WTC11 (cell line): ENCODE results near the gene CYP3A5. TPM values are rescaled to one million over a fixed set of nuclear protein-coding genes. Genes with fewer than 3 reads are reported as not detected.

ENCODE experiments used
- ATAC-seq: fragments of 200-7000 bp; cut with Tn5 transposase; 2 replicates; pipeline ENCODE4 v1.10.0; 2021; ENCODE audit warnings: mild to moderate bottlenecking, moderate library complexity
- CTCF ChIA-PET: fragments of 300-600 bp; sonication (Branson Sonifier 250); formaldehyde crosslinking; loops from one replicate; lab custom pipeline; 2021; ENCODE audit warnings: antibody characterized with exemption; lab: Charles Lee
- POLR2A ChIA-PET: fragments of 350-600 bp; sonication (Branson Sonifier 250); formaldehyde crosslinking; loops from one replicate; lab custom pipeline; 2021; ENCODE audit warnings: antibody characterized with exemption; lab: Charles Lee
- DNase-seq: peaks from one replicate; pipeline ENCODE4 v3.0.0; 2021; ENCODE audit warnings: low spot score
- H3K27ac Mint-ChIP-seq: 2 replicates; pipeline ENCODE4 v1.8.0; 2021; ENCODE audit warnings: mixed read lengths
- H3K27me3 Mint-ChIP-seq: 2 replicates; pipeline ENCODE4 v1.8.0; 2021; ENCODE audit warnings: low read depth, mild to moderate bottlenecking, moderate library complexity, mixed read lengths
- H3K36me3 Mint-ChIP-seq: 2 replicates; pipeline ENCODE4 v1.8.0; 2021; ENCODE audit warnings: mixed read lengths
- H3K4me1 Mint-ChIP-seq: 2 replicates; pipeline ENCODE4 v1.8.0; 2022; ENCODE audit warnings: mixed read lengths
- H3K4me3 Mint-ChIP-seq: 2 replicates; pipeline ENCODE4 v1.8.0; 2021; ENCODE audit warnings: mild to moderate bottlenecking, moderate library complexity, mixed read lengths
- H3K9me3 Mint-ChIP-seq: 2 replicates; pipeline ENCODE4 v1.8.0; 2021; ENCODE audit warnings: mixed read lengths
- AFF4 ChIP-seq: sonication (generic); formaldehyde crosslinking; IDR thresholded peaks from 2 replicates; pipeline ENCODE4 v1.8.1; 2023; ENCODE audit warnings: mild to moderate bottlenecking, missing genetic modification reagents, borderline replicate concordance
- ATF2 ChIP-seq: sonication (generic); formaldehyde crosslinking; IDR thresholded peaks from 2 replicates; pipeline ENCODE4 v1.8.1; 2022; ENCODE audit warnings: low read depth, missing genetic modification reagents, borderline replicate concordance
- ATF3 ChIP-seq: sonication (generic); formaldehyde crosslinking; conservative IDR thresholded peaks from 2 replicates; pipeline ENCODE4 v1.8.1; 2022; ENCODE audit warnings: mild to moderate bottlenecking, missing genetic modification reagents
- CBFB ChIP-seq: sonication (generic); formaldehyde crosslinking; IDR thresholded peaks from 2 replicates; pipeline ENCODE4 v1.8.1; 2022; ENCODE audit warnings: mild to moderate bottlenecking, low read depth, missing genetic modification reagents
- HMGA2 ChIP-seq: fragments of 250-450 bp; sonication (Bioruptor Pico); IDR thresholded peaks from 2 replicates; pipeline ENCODE4 v1.4.0; 2021; ENCODE audit warnings: mild to moderate bottlenecking, moderate library complexity
- IRF2 ChIP-seq: sonication (generic); formaldehyde crosslinking; IDR thresholded peaks from 2 replicates; pipeline ENCODE4 v1.8.0; 2022; ENCODE audit warnings: low read depth, missing genetic modification reagents, borderline replicate concordance
- MAX ChIP-seq: sonication (generic); formaldehyde crosslinking; IDR thresholded peaks from 2 replicates; pipeline ENCODE4 v1.8.0; 2022; ENCODE audit warnings: mild to moderate bottlenecking, missing genetic modification reagents
- MLX ChIP-seq: sonication (generic); formaldehyde crosslinking; IDR thresholded peaks from 2 replicates; pipeline ENCODE4 v1.8.1; 2023; ENCODE audit warnings: mild to moderate bottlenecking, missing genetic modification reagents, moderate library complexity
- NFYB ChIP-seq: sonication (generic); formaldehyde crosslinking; conservative IDR thresholded peaks from 2 replicates; pipeline ENCODE4 v1.8.0; 2022; ENCODE audit warnings: low read depth, missing genetic modification reagents
- PRRX2 ChIP-seq: fragments of 250-450 bp; sonication (Bioruptor Pico); IDR thresholded peaks from 2 replicates; pipeline ENCODE4 v1.8.0; 2021; ENCODE audit warnings: mild to moderate bottlenecking
- RORB ChIP-seq: fragments of 250-450 bp; sonication (Bioruptor Pico); IDR thresholded peaks from 2 replicates; pipeline ENCODE4 v1.9.0; 2021; ENCODE audit warnings: mild to moderate bottlenecking
- STAT6 ChIP-seq: sonication (generic); formaldehyde crosslinking; conservative IDR thresholded peaks from 2 replicates; pipeline ENCODE4 v1.8.1; 2023; ENCODE audit warnings: mild to moderate bottlenecking, low read depth, missing genetic modification reagents, moderate library complexity
- TP53 ChIP-seq: sonication (generic); formaldehyde crosslinking; IDR thresholded peaks from 2 replicates; pipeline ENCODE4 v1.8.1; 2023; ENCODE audit warnings: mild to moderate bottlenecking, missing genetic modification reagents
- ZNF281 ChIP-seq: sonication (generic); formaldehyde crosslinking; IDR thresholded peaks from 2 replicates; pipeline ENCODE4 v1.8.0; 2023; ENCODE audit warnings: mild to moderate bottlenecking, missing genetic modification reagents
- ZNF317 ChIP-seq: sonication (generic); formaldehyde crosslinking; IDR thresholded peaks from 2 replicates; pipeline ENCODE4 v1.8.1; 2023; ENCODE audit warnings: low read depth, mild to moderate bottlenecking, moderate library complexity, missing genetic modification reagents, borderline replicate concordance
- ZNF671 ChIP-seq: fragments of 250-450 bp; sonication (Bioruptor Pico); IDR thresholded peaks from 2 replicates; pipeline ENCODE4 v1.8.0; 2021; ENCODE audit warnings: mild to moderate bottlenecking
- total RNA-seq: library from RNA; stranded (reverse); gene quantifications from 3 replicates; pipeline ENCODE4 v1.2.3, GENCODE V29; 2021
- TF ChIP-seq, protein P1 (sequence below): sonication (generic); formaldehyde crosslinking; IDR thresholded peaks from 2 replicates; pipeline ENCODE4 v1.8.1; 2022; ENCODE audit warnings: mild to moderate bottlenecking, missing genetic modification reagents, moderate library complexity, borderline replicate concordance
- TF ChIP-seq, protein P2 (sequence below): sonication (generic); formaldehyde crosslinking; IDR thresholded peaks from 2 replicates; pipeline ENCODE4 v1.8.1; 2022; ENCODE audit warnings: mild to moderate bottlenecking, moderate library complexity, missing genetic modification reagents

CYP3A5 gene
- total RNA-seq, 1 experiment from 2014 or later, result 0.39 TPM

GRCh38 chr7:99614495-99614894, 65.3 kb downstream of the CYP3A5 start:
- CTCF ChIA-PET, result interaction anchor here (2.5 kb wide), 1 partner anchor 34 kb away, joined by 10 read pairs; no protein-coding TSS in a partner anchor
- POLR2A ChIA-PET, result no interaction called here
- no peaks in the 10 kb centered on the region; the same call in 1 of the 2 replicates for H3K9me3 Mint-ChIP-seq
- ATAC-seq (no peak), DNase-seq (no peak)
- TF ChIP-seq TP53 (CRISPR knock-in tag) (no peak), NFYB (CRISPR knock-in tag) (no peak), CBFB (no peak), ZNF281 (CRISPR knock-in tag) (no peak), ATF3 (CRISPR knock-in tag) (no peak), MAX (CRISPR knock-in tag) (no peak), RORB (CRISPR knock-in tag) (no peak), IRF2 (CRISPR knock-in tag) (no peak), AFF4 (CRISPR knock-in tag) (no peak), ZNF317 (no peak), MLX (CRISPR knock-in tag) (no peak), STAT6 (CRISPR knock-in tag) (no peak)
- peaks cover 26% of the 10 kb centered on the region for H3K27me3 Mint-ChIP-seq
- H3K4me1 Mint-ChIP-seq, result peaks cover 11% of the 10 kb centered on the region
- no peak overlapping the region for H3K4me3 Mint-ChIP-seq
- H3K27ac Mint-ChIP-seq, result no peak overlapping the region
- H3K36me3 Mint-ChIP-seq, result peaks cover 13% of the 10 kb centered on the region

- Mint-ChIP-seq H3K27me3 (peaks cover 32% of the 10 kb centered on the region), H3K27ac (no peak overlapping the region; the same call in 1 of the 2 replicates), H3K9me3 (no peaks in the 10 kb centered on the region), H3K4me1 (no peaks in the 10 kb centered on the region), H3K4me3 (no peak overlapping the region), H3K36me3 (no peaks in the 10 kb centered on the region)
- DNase-seq (no peak), ATAC-seq (no peak)
- ChIA-PET CTCF (no interaction called here), POLR2A (no interaction called here)
- TF ChIP-seq, protein P1, sequence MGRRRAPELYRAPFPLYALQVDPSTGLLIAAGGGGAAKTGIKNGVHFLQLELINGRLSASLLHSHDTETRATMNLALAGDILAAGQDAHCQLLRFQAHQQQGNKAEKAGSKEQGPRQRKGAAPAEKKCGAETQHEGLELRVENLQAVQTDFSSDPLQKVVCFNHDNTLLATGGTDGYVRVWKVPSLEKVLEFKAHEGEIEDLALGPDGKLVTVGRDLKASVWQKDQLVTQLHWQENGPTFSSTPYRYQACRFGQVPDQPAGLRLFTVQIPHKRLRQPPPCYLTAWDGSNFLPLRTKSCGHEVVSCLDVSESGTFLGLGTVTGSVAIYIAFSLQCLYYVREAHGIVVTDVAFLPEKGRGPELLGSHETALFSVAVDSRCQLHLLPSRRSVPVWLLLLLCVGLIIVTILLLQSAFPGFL, result no peak
- no peak for TF ChIP-seq MLX (CRISPR knock-in tag)
- no peak for TF ChIP-seq HMGA2 (CRISPR knock-in tag)
- TF ChIP-seq PRRX2 (CRISPR knock-in tag), result no peak
- TF ChIP-seq, protein P2, sequence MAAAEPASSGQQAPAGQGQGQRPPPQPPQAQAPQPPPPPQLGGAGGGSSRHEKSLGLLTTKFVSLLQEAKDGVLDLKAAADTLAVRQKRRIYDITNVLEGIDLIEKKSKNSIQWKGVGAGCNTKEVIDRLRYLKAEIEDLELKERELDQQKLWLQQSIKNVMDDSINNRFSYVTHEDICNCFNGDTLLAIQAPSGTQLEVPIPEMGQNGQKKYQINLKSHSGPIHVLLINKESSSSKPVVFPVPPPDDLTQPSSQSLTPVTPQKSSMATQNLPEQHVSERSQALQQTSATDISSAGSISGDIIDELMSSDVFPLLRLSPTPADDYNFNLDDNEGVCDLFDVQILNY (CRISPR knock-in tag), result no peak
- TF ChIP-seq MAX (CRISPR knock-in tag), result no peak
- no peak for TF ChIP-seq ATF2
- TF ChIP-seq ZNF671 (CRISPR knock-in tag), result no peak
Observed at GRCh38 chr7:99607548-99607947, 72.2 kb downstream of the CYP3A5 start.
